Bronchial epithelial cell (primary cell): Measurements from ENCODE around the gene LRRFIP2. TPM values are rescaled to one million over a fixed set of nuclear protein-coding genes. Genes with fewer than 3 reads are reported as not detected.

ENCODE experiments used
- DNase-seq: peaks from one replicate; pipeline ENCODE4 v3.0.0-alpha.2; 2010; ENCODE audit warnings: low read depth
- FAIRE-seq: peaks from 2 replicates; lab custom pipeline; 2011; peaks lifted over from hg19 to GRCh38; lab: Jason Lieb, UNC
- H3K27me3 ChIP-seq: 2 replicates; pipeline ENCODE4 v1.5.1; 2011; ENCODE audit warnings: low read length; ENCODE audit not compliant: control insufficient read depth, insufficient read depth
- H3K36me3 ChIP-seq: 2 replicates; pipeline ENCODE4 v1.5.1; 2011; ENCODE audit warnings: low read length; ENCODE audit not compliant: control insufficient read depth, insufficient read depth
- H3K4me3 ChIP-seq: 2 replicates; pipeline ENCODE4 v1.5.1; 2011; ENCODE audit warnings: mild to moderate bottlenecking, low read depth, low read length, control low read depth
- total RNA-seq: library from RNA; depleted of rRNA; stranded (reverse); fragments of >200 nt; gene quantifications from 2 replicates; pipeline ENCODE4 v1.2.1, GENCODE V29; 2014
- TF ChIP-seq, protein P1 (sequence below): IDR thresholded peaks from 2 replicates; pipeline ENCODE4 v1.5.1; 2011; ENCODE audit warnings: mild to moderate bottlenecking, moderate library complexity, low read length, control low read depth, inconsistent platforms; ENCODE audit not compliant: insufficient read depth, severe bottlenecking

Gene LRRFIP2
- total RNA-seq, 1 donor from 2014 or later, result 67.7 TPM

- Histone ChIP-seq H3K36me3 (peaks cover 19% of the 10 kb centered on the region), H3K27me3 (no peaks in the 10 kb centered on the region), H3K4me3 (no peak overlapping the region)
- FAIRE-seq, result no peak
- TF ChIP-seq, protein P1, sequence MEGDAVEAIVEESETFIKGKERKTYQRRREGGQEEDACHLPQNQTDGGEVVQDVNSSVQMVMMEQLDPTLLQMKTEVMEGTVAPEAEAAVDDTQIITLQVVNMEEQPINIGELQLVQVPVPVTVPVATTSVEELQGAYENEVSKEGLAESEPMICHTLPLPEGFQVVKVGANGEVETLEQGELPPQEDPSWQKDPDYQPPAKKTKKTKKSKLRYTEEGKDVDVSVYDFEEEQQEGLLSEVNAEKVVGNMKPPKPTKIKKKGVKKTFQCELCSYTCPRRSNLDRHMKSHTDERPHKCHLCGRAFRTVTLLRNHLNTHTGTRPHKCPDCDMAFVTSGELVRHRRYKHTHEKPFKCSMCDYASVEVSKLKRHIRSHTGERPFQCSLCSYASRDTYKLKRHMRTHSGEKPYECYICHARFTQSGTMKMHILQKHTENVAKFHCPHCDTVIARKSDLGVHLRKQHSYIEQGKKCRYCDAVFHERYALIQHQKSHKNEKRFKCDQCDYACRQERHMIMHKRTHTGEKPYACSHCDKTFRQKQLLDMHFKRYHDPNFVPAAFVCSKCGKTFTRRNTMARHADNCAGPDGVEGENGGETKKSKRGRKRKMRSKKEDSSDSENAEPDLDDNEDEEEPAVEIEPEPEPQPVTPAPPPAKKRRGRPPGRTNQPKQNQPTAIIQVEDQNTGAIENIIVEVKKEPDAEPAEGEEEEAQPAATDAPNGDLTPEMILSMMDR, result no peak
- DNase-seq, result no peak
Measured at GRCh38 chr3:37016903-37017302, 157.5 kb downstream of the LRRFIP2 start.

- DNase-seq, result no peak
- no peak for FAIRE-seq
- H3K4me3 ChIP-seq, result no peak overlapping the region
- no peaks in the 10 kb centered on the region for H3K27me3 ChIP-seq
- TF ChIP-seq, protein P1, result no peak
- peaks cover 14% of the 10 kb centered on the region for H3K36me3 ChIP-seq
Measured at GRCh38 chr3:37015642-37016041, 158.7 kb downstream of the LRRFIP2 start.

DNA sequence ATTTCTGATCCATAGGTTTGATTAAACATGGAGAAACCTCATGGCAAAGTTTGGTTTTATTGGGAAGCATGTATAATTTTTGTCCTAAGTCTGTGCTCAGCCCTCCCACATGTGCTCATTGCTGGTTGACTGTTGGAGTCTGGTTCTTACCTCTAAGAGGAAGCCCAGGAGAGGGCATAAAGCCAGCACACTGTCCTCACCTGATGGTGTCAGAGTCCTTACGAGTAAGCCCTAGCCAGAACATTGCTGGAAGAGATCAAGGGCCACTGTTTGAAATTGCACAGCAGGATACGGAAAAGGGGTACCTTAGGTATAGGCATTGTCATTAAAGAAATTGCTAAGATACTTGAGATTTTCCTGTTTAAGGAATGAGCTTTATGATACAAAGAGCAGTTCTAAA lies 159.8 kb downstream of the LRRFIP2 start:
- no peak for FAIRE-seq
- TF ChIP-seq, protein P1, result no peak
- H3K4me3 ChIP-seq, result no peak overlapping the region

More for the DNA sequence above, 159.8 kb downstream of the LRRFIP2 start:
- no peaks in the 10 kb centered on the region for H3K27me3 ChIP-seq
- no peak for DNase-seq
- H3K36me3 ChIP-seq, result peaks cover 10% of the 10 kb centered on the region

Other genes starting within 250 kb of the LRRFIP2 start
- gene TRANK1, start 229.5 kb downstream of the LRRFIP2 start, total RNA-seq, result 0.53 and 1.0 TPM in 2 replicates
- 6.1 and 7.2 TPM in 2 replicates for gene EPM2AIP1, start 181.5 kb downstream of the LRRFIP2 start, total RNA-seq
- 28.7 and 31.0 TPM in 2 replicates for gene MLH1, start 181.1 kb downstream of the LRRFIP2 start, total RNA-seq
- gene GOLGA4, start 68.7 kb upstream of the LRRFIP2 start, total RNA-seq, result 73.5 and 88.5 TPM in 2 replicates